ENCODE measurements around the gene ROCK1.

DNA sequence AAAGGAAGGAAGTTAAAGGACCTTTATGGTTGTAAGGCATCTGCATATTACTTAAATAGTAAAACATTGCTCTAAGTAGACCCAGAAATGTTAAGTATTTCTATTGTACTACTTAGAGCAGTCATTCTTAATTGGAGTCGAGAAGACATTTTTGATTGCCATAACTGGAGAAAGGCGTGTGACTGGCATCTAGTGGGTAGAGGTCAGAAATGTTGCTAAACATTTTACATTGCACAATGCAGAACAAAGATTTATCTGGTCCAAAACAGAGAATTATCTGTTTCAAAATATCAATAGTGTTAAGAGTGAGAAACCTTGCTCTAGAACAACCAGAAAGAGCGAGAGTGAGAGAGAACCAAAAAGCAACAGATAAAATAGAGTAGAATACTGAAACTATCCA, 23.3 kb upstream of the ROCK1 start:
- TF ChIP-seq, protein P1, sequence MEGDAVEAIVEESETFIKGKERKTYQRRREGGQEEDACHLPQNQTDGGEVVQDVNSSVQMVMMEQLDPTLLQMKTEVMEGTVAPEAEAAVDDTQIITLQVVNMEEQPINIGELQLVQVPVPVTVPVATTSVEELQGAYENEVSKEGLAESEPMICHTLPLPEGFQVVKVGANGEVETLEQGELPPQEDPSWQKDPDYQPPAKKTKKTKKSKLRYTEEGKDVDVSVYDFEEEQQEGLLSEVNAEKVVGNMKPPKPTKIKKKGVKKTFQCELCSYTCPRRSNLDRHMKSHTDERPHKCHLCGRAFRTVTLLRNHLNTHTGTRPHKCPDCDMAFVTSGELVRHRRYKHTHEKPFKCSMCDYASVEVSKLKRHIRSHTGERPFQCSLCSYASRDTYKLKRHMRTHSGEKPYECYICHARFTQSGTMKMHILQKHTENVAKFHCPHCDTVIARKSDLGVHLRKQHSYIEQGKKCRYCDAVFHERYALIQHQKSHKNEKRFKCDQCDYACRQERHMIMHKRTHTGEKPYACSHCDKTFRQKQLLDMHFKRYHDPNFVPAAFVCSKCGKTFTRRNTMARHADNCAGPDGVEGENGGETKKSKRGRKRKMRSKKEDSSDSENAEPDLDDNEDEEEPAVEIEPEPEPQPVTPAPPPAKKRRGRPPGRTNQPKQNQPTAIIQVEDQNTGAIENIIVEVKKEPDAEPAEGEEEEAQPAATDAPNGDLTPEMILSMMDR (IDR thresholded peaks at IDR 0.05), result peak in 2 of 5 experiments; percentile 21 to 29
- no peak for TF ChIP-seq EP300 (IDR thresholded peaks at IDR 0.05)

Measured in tibial nerve (tissue), 4 donors.